ENCODE data around the gene KLF5. TPM values are rescaled to one million over a fixed set of nuclear protein-coding genes. Genes with fewer than 3 reads are reported as not detected.

Gene KLF5
- polyA plus RNA-seq, 1 experiment, result 11.2 TPM

- no peak for TF ChIP-seq CTCF (IDR thresholded peaks at IDR 0.05; ENCODE audit: low read depth, low read length)
- ChIA-PET POLR2A (no interaction called here), CTCF (no interaction called here)
- Histone ChIP-seq H3K27me3 (ENCODE audit: control insufficient read depth, insufficient read depth, low read length) (no peaks in the 10 kb centered on the region), H3K4me3 (ENCODE audit: low read depth, low read length) (no peak overlapping the region), H3K9me3 (ENCODE audit: control insufficient read depth, insufficient read depth, low read length) (no peaks in the 10 kb centered on the region), H3K27ac (ENCODE audit: low read depth, low read length) (no peak overlapping the region)
- DNase-seq (ENCODE audit: low read depth, low spot score), result no peak
Observed at GRCh38 chr13:73065665-73066340, 7.0 kb downstream of the KLF5 start.

GRCh38 chr13:73069206-73069805 is 10.5 kb downstream of the KLF5 start:
- DNase-seq (ENCODE audit: low read depth, low spot score), result no peak
- TF ChIP-seq CTCF (IDR thresholded peaks at IDR 0.05; ENCODE audit: low read depth, low read length), result no peak
- Histone ChIP-seq H3K27me3 (ENCODE audit: control insufficient read depth, insufficient read depth, low read length) (no peaks in the 10 kb centered on the region), H3K9me3 (ENCODE audit: control insufficient read depth, insufficient read depth, low read length) (no peaks in the 10 kb centered on the region), H3K27ac (ENCODE audit: low read depth, low read length) (no peak overlapping the region), H3K4me3 (ENCODE audit: low read depth, low read length) (no peak overlapping the region)
- ChIA-PET CTCF (interaction anchor here (0.5 kb wide), 1 partner anchor 121 kb away, joined by 3 read pairs; no protein-coding TSS in a partner anchor), POLR2A (no interaction called here)

- ChIA-PET POLR2A (interaction anchor here (0.5 kb wide), 2 partner anchors 8 to 11 kb away, joined by 3 read pairs; no protein-coding TSS in a partner anchor), CTCF (interaction anchor here (0.5 kb wide), 1 partner anchor 143 kb away, joined by 3 read pairs; no protein-coding TSS in a partner anchor)
- H3K27ac ChIP-seq (ENCODE audit: low read depth, low read length), result no peak overlapping the region
- no peak for TF ChIP-seq CTCF (IDR thresholded peaks at IDR 0.05; ENCODE audit: low read depth, low read length)
- DNase-seq (ENCODE audit: low read depth, low spot score), result no peak
- H3K4me3 ChIP-seq (ENCODE audit: low read depth, low read length), result no peak overlapping the region
- no peaks in the 10 kb centered on the region for H3K27me3 ChIP-seq (ENCODE audit: control insufficient read depth, insufficient read depth, low read length)
- no peaks in the 10 kb centered on the region for H3K9me3 ChIP-seq (ENCODE audit: control insufficient read depth, insufficient read depth, low read length)
Observed at GRCh38 chr13:73070451-73071098, 11.8 kb downstream of the KLF5 start.

- POLR2A ChIA-PET, result interaction anchor here (0.6 to 0.7 kb wide), 2 partner anchors 9 to 72 kb away, joined by 3 read pairs; no protein-coding TSS in a partner anchor
- no peak for TF ChIP-seq CTCF (IDR thresholded peaks at IDR 0.05; ENCODE audit: low read depth, low read length)
- CTCF ChIA-PET, result interaction anchor here (0.6 to 1.4 kb wide), 2 partner anchors 17 to 263 kb away, joined by 4 read pairs; no protein-coding TSS in a partner anchor
- Histone ChIP-seq H3K27ac (ENCODE audit: low read depth, low read length) (no peak overlapping the region), H3K9me3 (ENCODE audit: control insufficient read depth, insufficient read depth, low read length) (no peaks in the 10 kb centered on the region), H3K27me3 (ENCODE audit: control insufficient read depth, insufficient read depth, low read length) (no peaks in the 10 kb centered on the region), H3K4me3 (ENCODE audit: low read depth, low read length) (no peak overlapping the region)
- DNase-seq (ENCODE audit: low read depth, low spot score), result no peak
Observed at GRCh38 chr13:73072239-73072900, 13.6 kb downstream of the KLF5 start.

Data from AG04450 (cell line).